ENCODE results near the gene B2M. TPM values are rescaled to one million over a fixed set of nuclear protein-coding genes. Genes with fewer than 3 reads are reported as not detected.

B2M gene
- total RNA-seq, 1 experiment from 2014 or later: 388 TPM

- POLR2A ChIA-PET: interaction anchor here (0.5 to 7.0 kb wide), 13 partner anchors 10 to 175 kb away, joined by 3 to 106 read pairs (median 5); partner anchors contain the start of genes EIF3J, SPG11 and TRIM69
- CTCF ChIA-PET: interaction anchor here (1.0 to 3.6 kb wide), 5 partner anchors 16 to 48 kb away, joined by 6 to 30 read pairs (median 18); partner anchors contain the start of genes SPG11 and TRIM69
- no peak for TF ChIP-seq CTCF (IDR thresholded peaks at IDR 0.05 in 2 of 3, conservative IDR thresholded peaks at IDR 0.05 in 1 of 3; ENCODE audit: borderline replicate concordance in 1 of 3, insufficient read depth in 1 of 3, low read depth in 2 of 3, low read length in 2 of 3)
- TF ChIP-seq EGR1 (IDR thresholded peaks at IDR 0.05; ENCODE audit: low read depth): no peak
- no peak for TF ChIP-seq CEBPB (IDR thresholded peaks at IDR 0.05; ENCODE audit: low read depth)
- TF ChIP-seq MAX (IDR thresholded peaks at IDR 0.05): no peak
- no peak for TF ChIP-seq POLR2A (IDR thresholded peaks at IDR 0.05; ENCODE audit: borderline replicate concordance, extremely low read depth, insufficient read depth, insufficient read length)
- no peak for TF ChIP-seq RAD21 (IDR thresholded peaks at IDR 0.05; ENCODE audit: low read depth)
- TF ChIP-seq ZBTB33 (IDR thresholded peaks at IDR 0.05; ENCODE audit: extremely low read depth, insufficient replicate concordance, low read length): no peak
- no peak for TF ChIP-seq JUND (IDR thresholded peaks at IDR 0.05)
- no peak for TF ChIP-seq TCF7L2 (IDR thresholded peaks at IDR 0.05; ENCODE audit: borderline replicate concordance, extremely low read depth, insufficient read depth, insufficient read length)
- no peak for TF ChIP-seq ZNF274 (IDR thresholded peaks at IDR 0.05; ENCODE audit: low read depth, low read length)
- TF ChIP-seq REST (IDR thresholded peaks at IDR 0.05; ENCODE audit: low read depth): no peak
- TF ChIP-seq CBX3 (IDR thresholded peaks at IDR 0.05; ENCODE audit: low read depth): no peak
- no peak for TF ChIP-seq POLR2AphosphoS5 (IDR thresholded peaks at IDR 0.05; ENCODE audit: low read depth, low read length)
- peak overlapping the region; percentile 74 for H3K9ac ChIP-seq (ENCODE audit: low read length)
- peak overlapping the region; percentile 69 for H3K27ac ChIP-seq (ENCODE audit: low read depth, low read length)
- H3K4me2 ChIP-seq (ENCODE audit: low read length): peak overlapping the region; percentile 83
- no peaks in the 10 kb centered on the region for H4K20me1 ChIP-seq (ENCODE audit: insufficient read depth)
- peak overlapping the region; percentile 84 to 93 for H3K4me3 ChIP-seq (replicated peaks in 1 of 2; ENCODE audit: low read depth in 1 of 2, low read length in 2 of 2)
- peaks cover 16 to 19% of the 10 kb centered on the region in 2 experiments; a peak in 3 of 4 replicates for H3K36me3 ChIP-seq (ENCODE audit: control insufficient read depth in 1 of 2, insufficient read depth in 2 of 2, low read length in 2 of 2)
- H2AFZ ChIP-seq (ENCODE audit: low read depth, low read length, poor library complexity, severe bottlenecking): no peak overlapping the region
- peaks cover 11 to 25% of the 10 kb centered on the region in 2 experiments; a peak in 3 of 4 replicates for H3K4me1 ChIP-seq (ENCODE audit: control insufficient read depth in 1 of 2, insufficient read depth in 2 of 2, low read length in 2 of 2)
- BruUV-seq (replicated peaks): TSS peak; percentile 65
- ATAC-seq: peak; percentile 45
- H3K9me3 ChIP-seq (ENCODE audit: control insufficient read depth in 1 of 2, insufficient read depth in 1 of 2, low read depth in 1 of 2, low read length in 2 of 2): no peaks in the 10 kb centered on the region
- intact Hi-C loops (cut with micrococcal nuclease): loop anchor here (1.0 kb wide), 1 partner anchor 49 kb away; the partner anchor contains the start of gene SPG11
- no peaks in the 10 kb centered on the region for H3K27me3 ChIP-seq (ENCODE audit: insufficient read depth, low read length)
- peaks cover 41% of the 10 kb centered on the region for H3K79me2 ChIP-seq (ENCODE audit: insufficient read depth, low read length)
- DNase-seq (ENCODE audit: low read depth, low spot score): no peak
- RAD21 ChIA-PET (ENCODE audit: low non-redundant PET in 1 of 2, low total read pairs in 2 of 2, uncharacterized antibody in 2 of 2, unreplicated experiment in 2 of 2): interaction anchor here (0.7 to 1.1 kb wide), 3 partner anchors 48 to 49 kb away, joined by 3 to 5 read pairs (median 5); partner anchors contain the start of gene SPG11 (in 2 of the 2)
- H3K9me2 ChIP-seq (ENCODE audit: insufficient read depth): no peaks in the 10 kb centered on the region
Measured at GRCh38 chr15:44711743-44712345, 527 bp downstream of the B2M start.
